NOMO-1 treated with DMSO at 0.1 percent for 48 hours (cell line): Measurements from ENCODE around the gene TMEM192.
A peak's percentile ranks its signal among the peaks of the same experiment; 100 is the strongest.
"Not testable (repeated sequence)": the region's sequence is repeated elsewhere in the genome, so short reads cannot be mapped to it uniquely, and the experiment has no call there.

Experiments
- DNase-seq: peaks from one replicate; lab custom pipeline; 2025; ENCODE audit not compliant: unreplicated experiment; lab: John Stamatoyannopoulos, UW

The TMEM192 gene

DNA sequence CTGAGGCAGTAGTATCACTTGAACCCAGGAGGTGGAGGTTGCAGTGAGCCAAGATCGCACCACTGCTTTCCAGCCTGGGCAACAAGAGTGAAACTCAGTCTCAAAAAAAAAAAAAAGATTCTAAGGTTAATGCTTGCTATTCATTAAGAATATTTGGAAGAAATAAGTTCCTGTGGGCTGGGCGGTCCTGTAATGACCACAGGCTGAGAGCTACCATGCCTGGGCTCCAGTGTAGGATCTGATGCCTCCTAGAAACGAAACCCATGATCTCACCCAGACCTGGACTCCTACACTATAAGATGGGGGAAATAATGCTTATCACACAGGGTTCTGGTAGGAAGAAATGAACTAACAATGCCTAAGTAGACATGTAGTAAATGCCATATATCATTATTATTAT is 17.8 kb downstream of the TMEM192 start:
- DNase-seq: no peak

DNA sequence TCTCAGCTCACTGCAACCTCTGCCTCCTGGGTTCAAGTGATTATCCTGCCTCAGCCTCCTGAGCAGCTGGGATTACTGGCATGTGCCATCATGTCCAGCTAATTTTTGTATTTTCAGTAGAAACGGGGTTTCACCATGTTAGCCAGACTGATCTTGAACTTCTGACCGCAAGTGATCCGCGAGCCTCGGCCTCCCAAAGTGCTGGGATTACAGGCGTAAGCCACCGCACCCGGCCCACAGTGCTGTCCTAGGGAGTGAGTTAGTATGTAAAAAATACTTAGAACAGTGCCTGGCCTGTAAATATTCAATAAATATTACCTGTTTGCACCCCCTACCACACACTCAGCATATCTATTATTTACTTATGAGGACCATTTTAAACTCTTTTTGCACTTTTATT is 20.5 kb downstream of the TMEM192 start:
- not testable (repeated sequence) for DNase-seq

DNA sequence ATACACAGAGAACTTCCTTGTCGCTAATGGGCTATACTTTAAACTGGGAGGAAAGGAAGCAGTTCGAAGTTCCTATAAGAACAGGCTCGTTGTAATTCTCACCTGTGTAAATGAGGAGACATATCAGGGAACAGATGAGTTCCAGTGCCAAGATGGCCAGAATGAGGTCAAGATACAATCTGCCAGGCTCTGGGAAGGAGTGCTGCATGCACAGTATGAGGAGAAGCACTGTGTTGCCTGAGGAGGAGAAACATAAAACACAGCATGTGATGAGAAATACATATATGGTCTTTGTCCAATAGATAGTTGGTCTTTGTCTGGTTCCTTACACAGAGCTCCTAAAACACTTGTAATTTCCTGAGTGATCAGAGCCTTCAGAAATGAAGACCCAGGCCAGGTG is 24.3 kb downstream of the TMEM192 start:
- DNase-seq: no peak

DNA sequence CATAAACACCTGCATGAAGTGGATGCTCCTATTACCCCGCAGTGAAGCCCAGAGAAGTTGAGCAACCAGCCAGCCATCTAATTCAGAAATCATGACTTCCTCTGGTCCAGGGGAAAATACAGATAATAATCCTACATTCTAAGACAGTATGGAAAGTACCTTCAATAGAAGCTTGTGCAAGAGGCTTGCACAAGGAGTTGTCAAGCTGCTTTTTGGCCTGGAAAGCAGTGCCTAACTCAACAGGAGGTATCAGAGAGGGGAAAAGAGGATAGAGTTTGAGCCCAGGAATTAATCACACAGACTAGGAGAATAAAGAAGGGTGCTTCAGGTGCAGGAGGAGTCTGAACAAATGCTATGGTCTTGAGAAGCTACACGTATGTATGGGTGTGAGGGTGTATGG is 26.7 kb downstream of the TMEM192 start:
- DNase-seq: no peak

DNA sequence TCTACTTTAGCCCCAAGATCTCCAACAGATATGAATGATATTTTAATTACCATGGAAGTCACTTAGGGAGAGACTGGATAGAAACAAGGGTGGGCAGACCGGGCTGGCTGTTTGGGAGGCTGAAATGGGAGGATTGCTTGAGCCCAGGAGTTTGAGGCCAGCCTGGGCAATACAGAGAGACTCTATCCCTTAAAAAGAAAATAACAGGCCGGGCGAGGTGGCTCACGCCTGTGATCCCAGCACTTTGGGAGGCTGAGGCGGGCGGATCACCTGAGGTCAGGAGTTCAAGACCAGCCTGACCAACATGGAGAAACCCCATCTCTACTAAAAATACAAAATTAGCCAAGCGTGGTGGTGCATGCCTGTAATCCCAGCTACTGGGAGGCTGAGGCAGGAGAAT is 27.9 kb downstream of the TMEM192 start:
- DNase-seq: not testable (repeated sequence)

DNA sequence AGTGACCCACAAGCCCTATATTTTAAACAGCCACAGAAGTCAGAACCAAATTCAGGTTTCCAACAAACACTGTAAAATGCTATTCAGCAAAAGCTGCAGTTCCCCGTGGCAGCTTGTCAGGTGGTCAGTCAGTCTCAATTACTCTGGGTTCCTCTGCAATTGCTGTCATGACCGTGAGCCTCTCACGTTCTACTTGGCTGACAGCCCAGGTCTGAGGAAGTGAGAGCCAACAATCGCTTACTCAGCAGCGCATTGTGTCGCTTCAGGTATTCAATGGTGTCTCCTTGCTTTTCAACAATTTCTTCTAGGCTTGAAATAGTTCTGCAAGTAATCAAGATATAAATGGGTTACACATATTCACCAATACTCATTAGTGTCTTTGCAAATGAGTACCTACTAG is 33.2 kb downstream of the TMEM192 start:
- peak; percentile 18 for DNase-seq

DNA sequence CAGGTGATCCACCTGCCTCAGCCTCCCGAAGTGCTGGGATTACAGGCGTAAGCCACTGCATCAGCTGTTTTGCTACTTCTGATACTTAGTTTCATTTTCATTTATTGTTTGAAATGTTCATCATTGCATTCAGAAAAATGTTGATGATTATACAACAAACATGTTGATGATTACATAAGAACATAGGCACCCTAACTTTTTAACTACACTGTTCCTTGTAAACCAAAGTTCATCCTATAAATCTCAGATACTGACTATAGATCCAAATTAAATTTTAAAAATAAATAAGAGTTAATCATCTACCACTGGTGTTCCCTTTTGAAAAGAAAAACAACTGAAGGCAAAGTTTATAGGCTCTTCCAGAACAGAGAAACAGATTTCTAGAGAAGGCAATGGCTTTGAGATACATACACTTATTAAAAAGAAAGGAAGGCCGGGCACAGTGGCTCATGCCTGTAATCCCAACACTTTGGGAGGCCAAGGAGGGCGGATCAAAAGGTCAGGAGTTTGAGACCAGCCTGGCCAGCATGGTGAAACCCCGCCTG is 35.6 kb downstream of the TMEM192 start:
- DNase-seq: no peak

DNA sequence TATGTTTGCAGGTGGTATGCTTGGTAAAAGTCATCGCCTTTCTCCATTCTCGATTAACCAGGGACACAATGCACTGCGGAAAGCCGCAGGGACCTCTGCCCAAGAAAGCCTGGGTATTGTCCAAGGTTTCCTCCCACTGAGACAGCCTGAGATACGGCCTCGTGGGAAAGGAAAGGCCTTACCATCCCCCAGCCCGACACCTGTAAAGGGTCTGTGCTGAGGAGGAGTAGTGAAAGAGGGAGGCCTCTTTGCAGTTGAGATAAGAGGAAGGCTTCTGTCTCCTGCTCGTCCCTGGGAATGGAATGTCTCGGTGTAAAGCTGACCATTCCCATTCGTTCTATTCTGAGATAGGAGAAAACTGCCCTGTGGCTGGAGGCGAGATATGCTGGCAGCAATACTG is 39.3 kb downstream of the TMEM192 start:
- not testable (repeated sequence) for DNase-seq

DNA sequence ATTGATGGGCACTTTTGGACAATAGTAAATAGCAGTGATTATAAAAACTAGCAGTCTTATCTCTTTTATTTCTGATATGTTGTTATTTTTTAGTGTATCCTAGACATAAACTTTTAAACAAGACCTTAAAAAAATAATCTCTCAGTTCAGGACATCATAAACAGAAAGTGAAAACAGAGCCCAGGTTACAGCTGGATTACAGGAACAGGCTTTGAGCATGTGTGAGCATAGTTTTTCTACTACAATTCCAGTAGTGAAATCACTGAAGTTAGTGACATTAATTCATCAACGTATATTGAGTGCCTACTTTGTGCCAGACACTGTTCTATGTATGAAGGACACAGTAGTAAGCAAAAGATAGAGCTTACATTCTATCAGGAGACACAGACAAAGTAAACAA is 42.1 kb downstream of the TMEM192 start:
- no peak for DNase-seq

DNA sequence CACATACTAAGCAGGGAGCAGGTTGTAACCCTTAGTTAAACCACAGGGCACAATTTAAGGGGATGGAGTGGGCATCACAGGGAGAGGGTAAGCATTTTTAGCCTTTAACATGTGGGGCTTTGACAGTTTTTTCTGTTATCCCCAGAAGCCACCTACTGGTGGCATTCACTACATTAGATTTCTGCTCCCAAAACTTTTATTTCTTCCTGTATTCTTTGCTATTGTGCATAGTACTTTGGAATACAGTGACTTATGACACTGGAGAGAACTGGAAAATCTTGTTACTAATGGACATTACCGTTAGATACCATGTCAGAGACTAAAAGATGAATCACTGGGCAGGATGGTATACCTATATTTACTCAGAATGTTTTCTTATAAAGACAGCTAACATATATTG is 51.7 kb downstream of the TMEM192 start:
- no peak for DNase-seq

DNA sequence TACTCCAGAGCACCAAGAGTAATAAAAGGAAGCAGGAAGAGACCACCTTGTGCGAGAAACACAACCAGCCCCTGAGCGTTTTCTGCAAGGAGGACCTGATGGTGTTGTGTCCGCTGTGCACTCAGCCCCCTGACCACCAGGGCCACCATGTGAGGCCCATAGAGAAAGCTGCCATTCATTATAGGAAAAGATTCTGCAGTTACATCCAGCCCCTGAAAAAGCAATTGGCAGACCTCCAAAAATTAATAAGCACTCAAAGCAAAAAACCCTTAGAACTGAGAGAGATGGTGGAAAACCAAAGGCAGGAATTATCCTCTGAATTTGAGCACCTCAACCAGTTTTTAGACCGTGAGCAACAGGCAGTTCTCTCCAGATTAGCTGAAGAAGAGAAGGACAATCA is 53.3 kb downstream of the TMEM192 start:
- DNase-seq: no peak

DNA sequence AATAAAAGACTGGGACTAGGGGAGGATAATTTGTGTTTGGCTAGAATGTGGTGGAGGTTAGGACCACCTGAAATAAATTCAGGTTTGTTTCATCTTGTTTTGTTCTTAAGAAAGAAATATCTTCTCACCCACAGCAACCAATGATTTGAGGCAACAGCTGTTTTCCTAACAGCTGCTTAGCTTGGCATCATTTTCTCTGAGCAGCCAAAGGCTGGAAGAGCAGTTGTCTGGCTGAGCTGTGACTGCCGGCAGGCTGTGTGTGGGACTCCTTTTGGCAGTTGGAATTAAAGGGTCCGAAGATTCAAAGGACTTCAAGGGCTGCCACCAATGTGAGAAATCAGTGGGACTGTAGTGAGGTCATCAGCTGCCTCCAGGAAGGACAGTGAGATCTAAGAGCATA is 54.0 kb downstream of the TMEM192 start:
- no peak for DNase-seq

DNA sequence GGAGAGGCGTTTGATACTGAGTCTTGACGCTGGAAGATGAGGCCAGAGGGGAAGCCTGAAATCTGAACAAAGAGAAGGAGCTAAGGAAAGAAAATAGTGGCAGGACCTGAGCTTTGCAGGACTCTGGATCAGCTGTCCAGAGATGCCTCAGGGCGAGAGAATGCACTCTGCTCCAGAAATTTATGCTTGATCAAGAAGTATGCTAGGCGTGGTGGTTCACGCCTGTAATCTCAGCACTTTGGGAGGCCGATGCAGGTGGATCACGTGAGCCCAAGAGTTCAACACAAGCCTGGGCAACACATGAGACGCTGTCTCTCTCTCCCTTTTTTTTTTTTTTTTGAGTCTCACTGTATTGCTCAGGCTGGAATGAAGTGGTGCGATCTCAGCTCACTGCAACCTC is 57.1 kb downstream of the TMEM192 start:
- no peak for DNase-seq

DNA sequence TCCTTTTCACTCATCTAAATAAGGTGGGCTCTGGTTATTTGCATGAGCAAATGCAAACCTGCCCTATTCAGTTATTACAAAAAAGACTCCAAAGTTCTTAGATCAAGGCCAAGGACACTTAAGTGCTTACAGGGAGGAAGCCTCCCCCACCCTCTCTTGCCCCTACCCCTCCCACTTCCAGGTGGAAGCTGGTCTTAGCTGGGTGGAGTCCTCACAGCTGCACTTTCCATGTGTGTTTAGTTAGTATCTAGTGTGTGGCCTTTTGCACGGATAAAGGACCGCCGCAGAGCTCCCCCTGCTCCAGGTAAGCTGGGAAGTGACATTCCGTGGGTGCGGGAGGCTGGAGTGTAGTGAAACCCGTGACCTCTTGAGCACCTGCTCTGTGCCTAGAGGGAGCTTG is 59.0 kb downstream of the TMEM192 start, which contains the start of gene TRIM75:
TRIM75 (plus strand) TSS at position 222 of the 400 bp plus-strand sequence. CDS start 5,282 bp downstream, outside the sequence.
- DNase-seq: no peak

DNA sequence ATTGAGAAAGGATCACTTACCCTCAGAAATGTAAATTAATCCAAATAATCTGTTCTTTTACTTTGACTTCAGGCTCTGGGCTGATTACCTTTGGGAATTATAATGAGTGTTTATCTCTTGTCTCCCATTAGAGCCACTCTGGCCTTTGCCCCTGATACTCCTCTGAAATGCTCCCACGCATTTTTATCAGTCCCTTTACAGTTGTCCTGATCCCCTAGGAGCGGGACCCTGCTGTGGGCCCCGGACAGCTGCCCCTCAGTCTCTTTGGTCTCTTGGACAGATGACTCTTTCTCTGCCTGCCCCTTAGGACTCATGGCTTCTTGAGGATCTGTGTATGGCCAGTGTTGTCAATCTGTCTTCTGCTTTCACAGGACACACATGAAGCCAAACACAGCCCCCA is 60.0 kb downstream of the TMEM192 start:
- DNase-seq: no peak

DNA sequence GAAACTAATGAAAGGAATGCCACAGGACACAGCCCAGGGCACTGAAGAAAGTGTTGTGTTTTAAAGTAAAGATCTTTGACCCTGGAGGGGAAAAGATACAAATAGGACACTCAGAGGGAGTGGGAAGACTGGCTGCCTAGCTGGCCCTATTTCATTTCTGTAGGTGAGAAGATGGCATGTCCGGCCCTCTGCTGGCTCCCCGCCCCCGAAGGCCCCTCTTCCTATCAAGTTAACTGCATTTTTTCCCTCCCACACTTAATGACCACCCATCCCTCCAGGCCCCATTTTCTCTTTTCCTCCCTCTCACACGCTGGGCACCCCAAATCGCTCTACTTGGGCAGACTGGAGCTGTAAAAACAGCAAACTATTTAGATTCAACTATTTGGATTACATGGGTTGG is 64.5 kb downstream of the TMEM192 start:
- no peak for DNase-seq

DNA sequence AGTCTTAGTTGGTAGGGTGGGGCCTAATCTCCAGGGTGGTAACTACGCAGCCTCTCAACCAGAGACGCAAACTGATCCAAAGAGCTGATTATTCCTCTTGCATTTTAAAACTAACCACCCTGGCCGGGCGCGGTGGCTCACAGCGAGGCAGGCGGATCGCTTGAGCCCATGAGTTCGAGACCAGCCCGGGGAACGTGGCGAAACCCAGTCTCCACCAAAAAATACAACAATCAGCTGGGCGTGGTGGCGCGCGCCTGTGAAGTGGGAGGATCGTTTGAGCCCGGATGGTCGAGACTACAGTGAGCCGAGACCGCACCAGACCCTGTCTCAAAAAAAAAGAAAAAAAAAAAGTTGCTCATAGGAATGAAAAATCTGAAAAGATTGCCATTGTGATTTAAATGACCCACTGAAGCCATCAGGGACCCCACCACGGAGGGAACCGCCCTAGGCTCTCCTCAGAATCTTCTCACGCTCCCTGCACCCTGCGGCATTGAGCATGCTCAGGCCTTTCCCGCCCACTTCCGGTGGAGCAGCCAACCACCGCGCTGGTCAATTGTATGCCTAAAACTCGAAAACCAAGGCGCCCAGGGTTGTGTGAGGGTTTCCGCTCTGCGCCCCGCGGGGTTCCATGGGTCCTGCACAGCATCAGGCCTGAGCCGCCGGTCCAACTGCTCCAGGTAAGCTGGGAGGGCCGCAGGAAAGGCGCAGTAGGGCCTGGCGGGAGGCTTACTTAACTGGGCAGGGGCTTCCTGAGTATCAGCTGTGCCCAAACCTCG is 81.0 kb downstream of the TMEM192 start, which contains the start of gene TRIM60:
TRIM60 (plus strand) TSS at position 564 of the 776 bp plus-strand sequence. CDS start 8,074 bp downstream, outside the sequence.
- DNase-seq: no peak

DNA sequence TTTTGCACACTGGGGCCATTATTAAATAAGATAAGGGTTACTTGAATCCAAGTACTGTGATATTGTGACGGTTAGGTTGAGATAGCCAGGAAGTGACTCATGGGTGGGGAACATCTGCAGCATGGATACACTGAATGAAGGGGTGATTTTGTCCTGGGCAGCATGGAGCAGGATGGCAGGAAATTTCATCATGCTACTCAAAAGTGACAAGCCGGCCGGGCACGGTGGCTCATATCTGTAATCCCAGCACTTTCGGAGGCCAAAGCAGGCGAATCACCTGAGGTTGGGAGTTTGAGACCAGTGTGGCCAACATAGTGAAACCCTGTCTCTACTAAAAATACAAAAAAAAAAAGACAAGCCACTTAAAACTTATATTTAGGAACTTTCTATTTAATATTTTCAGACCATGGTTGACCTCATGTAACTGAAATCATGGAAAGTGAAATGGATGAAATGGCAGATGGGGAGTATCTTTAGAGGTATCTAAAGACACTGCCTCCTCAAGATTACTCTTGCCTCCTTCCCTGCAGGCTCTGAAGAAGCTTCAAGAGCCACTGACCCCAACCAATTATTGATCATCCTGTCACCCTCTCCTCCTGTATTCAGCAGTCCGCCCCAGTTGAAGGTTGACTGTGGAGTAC is 84.8 kb downstream of the TMEM192 start:
- no peak for DNase-seq

DNA sequence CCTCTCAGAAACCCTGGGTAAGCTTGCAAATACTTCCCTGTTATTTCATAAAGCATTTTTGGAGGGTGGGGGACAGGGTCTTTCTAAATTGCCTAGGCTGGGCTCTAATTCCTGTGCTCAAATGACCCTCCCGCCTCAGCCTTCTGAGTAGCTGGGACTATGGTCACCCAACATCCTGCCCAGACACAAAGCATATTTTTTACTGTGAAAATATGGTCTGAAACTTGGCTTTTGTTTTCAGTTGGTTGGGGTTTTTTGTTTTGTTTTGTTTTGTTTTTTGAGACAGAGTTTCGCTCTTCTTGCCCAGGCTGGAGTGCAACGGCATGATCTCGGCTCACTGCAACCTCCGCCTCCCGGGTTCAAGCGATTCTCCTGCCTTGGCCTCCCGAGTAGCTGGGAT is 86.9 kb downstream of the TMEM192 start:
- DNase-seq: not testable (repeated sequence)
